Neural progenitor cell (in vitro differentiated cells): Measurements from ENCODE around the gene CCDC82. TPM values are rescaled to one million over a fixed set of nuclear protein-coding genes. Genes with fewer than 3 reads are reported as not detected.
A peak's percentile ranks its signal among the peaks of the same experiment; 100 is the strongest.

Experiments
- DNase-seq: peaks from one replicate; pipeline ENCODE4 v3.0.0-alpha.2; 2016; ENCODE audit warnings: low spot score
- H2AFZ ChIP-seq: fragments of 200-600 bp; sonication (generic); replicated peaks from 2 replicates; pipeline ENCODE4 v1.6.1; 2016; ENCODE audit warnings: antibody characterized with exemption
- H3F3A ChIP-seq: fragments of 200-600 bp; sonication (generic); 2 replicates; pipeline ENCODE4 v1.6.1; 2016; ENCODE audit warnings: antibody characterized with exemption, low read depth
- H3K27ac ChIP-seq: fragments of 200-600 bp; sonication (generic); 2 replicates; pipeline ENCODE4 v1.5.1; 2016; ENCODE audit warnings: mild to moderate bottlenecking
- H3K27me3 ChIP-seq: fragments of 200-600 bp; sonication (generic); 2 replicates; pipeline ENCODE4 v1.6.1; 2016; ENCODE audit warnings: mild to moderate bottlenecking, moderate library complexity
- H3K36me3 ChIP-seq: fragments of 200-600 bp; sonication (generic); 2 replicates; pipeline ENCODE4 v1.5.1; 2016
- H3K4me1 ChIP-seq: fragments of 200-600 bp; sonication (generic); 2 replicates; pipeline ENCODE4 v1.6.1; 2016; ENCODE audit warnings: mixed run types
- H3K4me2 ChIP-seq: fragments of 200-600 bp; sonication (generic); 2 replicates; pipeline ENCODE4 v1.6.1; 2016
- H3K4me3 ChIP-seq: fragments of 200-600 bp; sonication (generic); 2 replicates; pipeline ENCODE4 v1.5.1; 2016
- H3K79me2 ChIP-seq: fragments of 200-600 bp; sonication (generic); 2 replicates; pipeline ENCODE4 v1.6.1; 2016; ENCODE audit warnings: low read depth
- H3K9ac ChIP-seq: fragments of 200-600 bp; sonication (generic); 2 replicates; pipeline ENCODE4 v1.6.1; 2016
- H3K9me3 ChIP-seq: fragments of 200-600 bp; sonication (generic); 2 replicates; pipeline ENCODE4 v1.5.1; 2016; ENCODE audit warnings: low read depth
- H4K20me1 ChIP-seq: fragments of 200-600 bp; sonication (generic); 2 replicates; pipeline ENCODE4 v1.6.1; 2016; ENCODE audit warnings: low read depth
- H3K27ac Mint-ChIP-seq: 3 replicates; pipeline ENCODE4 v1.8.0; 2021; ENCODE audit warnings: mixed read lengths
- H3K27me3 Mint-ChIP-seq: 2 replicates; pipeline ENCODE4 v1.8.0; 2022; ENCODE audit warnings: low read depth, mild to moderate bottlenecking, inconsistent platforms, moderate library complexity, mixed read lengths; ENCODE audit not compliant: insufficient read depth
- H3K36me3 Mint-ChIP-seq: 3 replicates; pipeline ENCODE4 v1.8.0; 2021; ENCODE audit warnings: mixed read lengths
- H3K4me1 Mint-ChIP-seq: 3 replicates; pipeline ENCODE4 v1.8.0; 2021; ENCODE audit warnings: mixed read lengths
- H3K4me3 Mint-ChIP-seq: 3 replicates; pipeline ENCODE4 v1.8.0; 2021; ENCODE audit warnings: mild to moderate bottlenecking, moderate library complexity, mixed read lengths
- H3K9me3 Mint-ChIP-seq: 3 replicates; pipeline ENCODE4 v1.8.0; 2020; ENCODE audit warnings: mixed read lengths
- EZH2 ChIP-seq: fragments of 200-600 bp; sonication (generic); IDR thresholded peaks from 2 replicates; pipeline ENCODE4 v1.6.1; 2017; ENCODE audit warnings: antibody characterized with exemption, mild to moderate bottlenecking, moderate library complexity
- EZH2phosphoT487 ChIP-seq: fragments of 200-600 bp; sonication (generic); IDR thresholded peaks from 2 replicates; pipeline ENCODE4 v1.6.1; 2017; ENCODE audit warnings: antibody characterized with exemption
- total RNA-seq: library from RNA; depleted of rRNA; stranded (reverse); fragments of >200 nt; gene quantifications from 2 replicates; pipeline ENCODE4 v1.2.3, GENCODE V29; 2015; ENCODE audit warnings: low replicate concordance
- TF ChIP-seq, protein P1 (sequence below): fragments of 200-600 bp; sonication (generic); IDR thresholded peaks from 2 replicates; pipeline ENCODE4 v1.5.1; 2017; ENCODE audit warnings: antibody characterized with exemption, mild to moderate bottlenecking

Gene CCDC82
- total RNA-seq, 1 donor from 2014 or later, result 48.3 TPM

DNA sequence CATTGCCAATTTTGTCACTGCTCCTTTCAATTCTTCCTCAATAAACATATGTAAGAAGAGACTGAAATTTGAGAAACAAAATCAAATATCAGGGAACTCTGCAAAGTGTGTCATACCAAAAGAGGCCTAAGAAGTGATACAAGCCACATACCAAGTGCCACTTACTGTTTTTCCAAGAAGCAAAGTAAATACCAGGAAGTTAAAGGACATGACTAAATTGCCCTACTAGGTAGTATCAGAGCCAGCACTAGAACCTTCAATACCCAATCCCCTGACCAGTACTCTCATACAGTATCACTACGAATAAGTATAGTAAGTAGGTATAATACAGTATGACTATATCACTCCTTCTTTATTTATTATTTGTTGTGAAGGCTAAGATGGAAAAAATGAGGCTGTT lies 60.3 kb downstream of the CCDC82 start:
- Mint-ChIP-seq H3K27ac (no peak overlapping the region), H3K9me3 (no peaks in the 10 kb centered on the region), H3K27me3 (no peaks in the 10 kb centered on the region), H3K4me1 (peaks cover 60% of the 10 kb centered on the region), H3K4me3 (no peak overlapping the region), H3K36me3 (peaks cover 7% of the 10 kb centered on the region)
- Histone ChIP-seq H3K4me1 (peaks cover 25% of the 10 kb centered on the region), H3K4me2 (no peak overlapping the region), H3K27me3 (no peaks in the 10 kb centered on the region), H3K4me3 (no peak overlapping the region), H3K9me3 (no peaks in the 10 kb centered on the region), H3F3A (no peaks in the 10 kb centered on the region), H2AFZ (no peak overlapping the region), H3K27ac (no peak overlapping the region), H3K36me3 (no peaks in the 10 kb centered on the region), H4K20me1 (no peaks in the 10 kb centered on the region), H3K9ac (no peak overlapping the region), H3K79me2 (no peaks in the 10 kb centered on the region)
- no peak for TF ChIP-seq EZH2
- TF ChIP-seq, protein P1, sequence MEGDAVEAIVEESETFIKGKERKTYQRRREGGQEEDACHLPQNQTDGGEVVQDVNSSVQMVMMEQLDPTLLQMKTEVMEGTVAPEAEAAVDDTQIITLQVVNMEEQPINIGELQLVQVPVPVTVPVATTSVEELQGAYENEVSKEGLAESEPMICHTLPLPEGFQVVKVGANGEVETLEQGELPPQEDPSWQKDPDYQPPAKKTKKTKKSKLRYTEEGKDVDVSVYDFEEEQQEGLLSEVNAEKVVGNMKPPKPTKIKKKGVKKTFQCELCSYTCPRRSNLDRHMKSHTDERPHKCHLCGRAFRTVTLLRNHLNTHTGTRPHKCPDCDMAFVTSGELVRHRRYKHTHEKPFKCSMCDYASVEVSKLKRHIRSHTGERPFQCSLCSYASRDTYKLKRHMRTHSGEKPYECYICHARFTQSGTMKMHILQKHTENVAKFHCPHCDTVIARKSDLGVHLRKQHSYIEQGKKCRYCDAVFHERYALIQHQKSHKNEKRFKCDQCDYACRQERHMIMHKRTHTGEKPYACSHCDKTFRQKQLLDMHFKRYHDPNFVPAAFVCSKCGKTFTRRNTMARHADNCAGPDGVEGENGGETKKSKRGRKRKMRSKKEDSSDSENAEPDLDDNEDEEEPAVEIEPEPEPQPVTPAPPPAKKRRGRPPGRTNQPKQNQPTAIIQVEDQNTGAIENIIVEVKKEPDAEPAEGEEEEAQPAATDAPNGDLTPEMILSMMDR, result no peak
- TF ChIP-seq EZH2phosphoT487, result no peak
- DNase-seq, result no peak

GRCh38 chr11:96328395-96329010 lies 61.2 kb downstream of the CCDC82 start:
- Mint-ChIP-seq H3K36me3 (peaks cover 9% of the 10 kb centered on the region), H3K27me3 (no peaks in the 10 kb centered on the region)

GRCh38 chr11:96326959-96327358 lies 62.8 kb downstream of the CCDC82 start:
- H3K9me3 Mint-ChIP-seq, result peaks cover 3% of the 10 kb centered on the region
- Histone ChIP-seq H3K9ac (no peak overlapping the region), H3K36me3 (no peaks in the 10 kb centered on the region), H3F3A (no peaks in the 10 kb centered on the region), H3K4me1 (peaks cover 8% of the 10 kb centered on the region), H2AFZ (no peak overlapping the region), H3K79me2 (no peaks in the 10 kb centered on the region), H3K4me3 (no peak overlapping the region), H3K9me3 (no peaks in the 10 kb centered on the region), H3K27ac (no peak overlapping the region), H3K4me2 (no peak overlapping the region), H3K27me3 (no peaks in the 10 kb centered on the region), H4K20me1 (no peaks in the 10 kb centered on the region)
- TF ChIP-seq, protein P1, result no peak
- TF ChIP-seq EZH2 (no peak), EZH2phosphoT487 (no peak)
- no peak for DNase-seq
- H3K27me3 Mint-ChIP-seq, result no peaks in the 10 kb centered on the region
- H3K27ac Mint-ChIP-seq, result peak overlapping the region; percentile 21
- H3K36me3 Mint-ChIP-seq, result peaks cover 19% of the 10 kb centered on the region
- no peak overlapping the region for H3K4me3 Mint-ChIP-seq
- H3K4me1 Mint-ChIP-seq, result peaks cover 37% of the 10 kb centered on the region

More at GRCh38 chr11:96328395-96329010, 61.2 kb downstream of the CCDC82 start:
- H3K27ac Mint-ChIP-seq, result peak overlapping the region; percentile 90
- Histone ChIP-seq H3K4me3 (no peak overlapping the region), H3K4me1 (peaks cover 23% of the 10 kb centered on the region), H3K27ac (no peak overlapping the region), H3K9ac (no peak overlapping the region), H3F3A (no peaks in the 10 kb centered on the region), H3K9me3 (no peaks in the 10 kb centered on the region), H4K20me1 (no peaks in the 10 kb centered on the region), H3K36me3 (no peaks in the 10 kb centered on the region), H3K4me2 (no peak overlapping the region), H2AFZ (no peak overlapping the region), H3K27me3 (no peaks in the 10 kb centered on the region), H3K79me2 (no peaks in the 10 kb centered on the region)
- no peaks in the 10 kb centered on the region for H3K9me3 Mint-ChIP-seq
- DNase-seq, result no peak
- no peak overlapping the region for H3K4me3 Mint-ChIP-seq
- no peak for TF ChIP-seq EZH2phosphoT487
- TF ChIP-seq EZH2, result no peak
- peaks cover 53% of the 10 kb centered on the region for H3K4me1 Mint-ChIP-seq

DNA sequence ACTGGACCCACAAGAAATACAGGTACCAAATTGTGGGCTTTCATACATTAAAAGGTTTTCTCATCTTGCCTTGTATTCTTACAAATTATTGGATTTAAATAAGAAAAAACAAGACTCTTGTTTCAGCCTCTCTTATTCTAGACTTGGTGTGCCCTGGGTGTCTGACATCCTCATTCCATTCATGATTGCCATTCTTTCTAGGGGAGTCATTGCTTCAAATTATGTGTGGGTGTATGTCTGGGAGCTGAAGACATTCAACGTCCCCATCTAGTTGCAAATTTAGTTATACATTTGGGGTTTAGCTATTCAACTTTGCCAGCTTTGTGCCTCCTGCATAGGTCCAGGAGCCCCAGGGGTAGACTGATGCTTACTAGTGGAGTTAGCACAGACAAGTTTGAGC lies 64.8 kb downstream of the CCDC82 start:
- no peak for DNase-seq
- H3K27ac Mint-ChIP-seq, result no peak overlapping the region
- peaks cover 6% of the 10 kb centered on the region for H3K4me1 ChIP-seq
- H3K36me3 ChIP-seq, result no peaks in the 10 kb centered on the region
- H3K4me3 Mint-ChIP-seq, result no peak overlapping the region
- H3K36me3 Mint-ChIP-seq, result peaks cover 17% of the 10 kb centered on the region
- no peak overlapping the region for H3K4me3 ChIP-seq
- H3K4me1 Mint-ChIP-seq, result peaks cover 36% of the 10 kb centered on the region
- no peaks in the 10 kb centered on the region for H3K9me3 ChIP-seq
- no peaks in the 10 kb centered on the region for H3K79me2 ChIP-seq
- no peak overlapping the region for H3K4me2 ChIP-seq
- H3K27me3 ChIP-seq, result no peaks in the 10 kb centered on the region
- no peaks in the 10 kb centered on the region for H3K27me3 Mint-ChIP-seq
- no peaks in the 10 kb centered on the region for H4K20me1 ChIP-seq
- H3F3A ChIP-seq, result no peaks in the 10 kb centered on the region
- TF ChIP-seq EZH2phosphoT487, result no peak
- TF ChIP-seq, protein P1, result no peak
- TF ChIP-seq EZH2, result no peak
- H2AFZ ChIP-seq, result no peak overlapping the region
- H3K27ac ChIP-seq, result no peak overlapping the region
- H3K9me3 Mint-ChIP-seq, result peaks cover 3% of the 10 kb centered on the region
- no peak overlapping the region for H3K9ac ChIP-seq
